Measurements from ENCODE around the gene HSPBP1.

Gene HSPBP1

GRCh38 chr19:55216461-55217198 is 63.3 kb downstream of the HSPBP1 start:
- peak; percentile 47 to 57 (median 53) for DNase-seq (ENCODE audit: low read depth in 3 of 3)

- DNase-seq (ENCODE audit: low read depth in 3 of 3) = no peak
Observed at GRCh38 chr19:55213547-55213946, 66.4 kb downstream of the HSPBP1 start.

GRCh38 chr19:55212447-55212846 is 67.5 kb downstream of the HSPBP1 start:
- DNase-seq (ENCODE audit: low read depth in 3 of 3) = peak; percentile 23 to 41 (median 25)

Data from stimulated activated CD4-positive, alpha-beta T cell treated with anti-CD3 and anti-CD28 coated beads, TNF-alpha, amount 100 ng/mL, for 48 hours (primary cell).